WI38 (cell line): ENCODE measurements around the gene RGN.
"Not testable (repeated sequence)": the region's sequence is repeated elsewhere in the genome, so short reads cannot be mapped to it uniquely, and the experiment has no call there.

Experiments used
- H3K4me3 ChIP-seq: 2 replicates; pipeline ENCODE4 v1.5.1; 2011; ENCODE audit warnings: low read depth, mild to moderate bottlenecking, control low read depth, low read length
- CTCF ChIP-seq: IDR thresholded peaks from 2 replicates; pipeline ENCODE4 v1.5.1; 2012; ENCODE audit warnings: low read depth, mild to moderate bottlenecking, control low read depth, low read length

The RGN gene

GRCh38 chrX:47093860-47094259, 15.6 kb downstream of the RGN start:
- H3K4me3 ChIP-seq = no peak overlapping the region
- no peak for TF ChIP-seq CTCF

GRCh38 chrX:47097018-47097417, 18.8 kb downstream of the RGN start:
- no peak overlapping the region for H3K4me3 ChIP-seq
- TF ChIP-seq CTCF = no peak

- TF ChIP-seq CTCF = no peak
Observed at GRCh38 chrX:47098338-47099094, 20.3 kb downstream of the RGN start.

GRCh38 chrX:47101206-47101605, 23.0 kb downstream of the RGN start:
- no peak for TF ChIP-seq CTCF
- H3K4me3 ChIP-seq = no peak overlapping the region

More at GRCh38 chrX:47098338-47099094, 20.3 kb downstream of the RGN start:
- H3K4me3 ChIP-seq = no peak overlapping the region

- not testable (repeated sequence) for H3K4me3 ChIP-seq
Observed at GRCh38 chrX:47110936-47111615, 32.8 kb downstream of the RGN start.

GRCh38 chrX:47112316-47112954, 34.2 kb downstream of the RGN start:
- no peak for TF ChIP-seq CTCF
- H3K4me3 ChIP-seq = no peak overlapping the region

GRCh38 chrX:47116551-47117110, 38.4 kb downstream of the RGN start:
- H3K4me3 ChIP-seq = not testable (repeated sequence)

GRCh38 chrX:47124466-47124865, 46.2 kb downstream of the RGN start:
- not testable (repeated sequence) for H3K4me3 ChIP-seq
